ENCODE data around the gene RPL11. TPM values are rescaled to one million over a fixed set of nuclear protein-coding genes. Genes with fewer than 3 reads are reported as not detected.

Gene RPL11
- total and polyA plus RNA-seq, 8 donors, result 255 to 4,094 (median 1,264) TPM

GRCh38 chr1:23657659-23658275, 33.8 kb upstream of the RPL11 start:
- intact Hi-C loops (cut with DNase I; ENCODE audit: low total_unique reads), result no loop called here
- H3K27me3 ChIP-seq, result peaks cover 0 to 13% (median 0%) of the 10 kb centered on the region in 3 donors
- no peaks in the 10 kb centered on the region for H3K9me3 ChIP-seq
- H3K27ac ChIP-seq, result no peak overlapping the region
- DNase-seq, result peak; percentile 54 to 77
- no peaks in the 10 kb centered on the region for H3K4me1 ChIP-seq
- no peaks in the 10 kb centered on the region for H3K36me3 ChIP-seq
- no peak overlapping the region for H3K4me3 ChIP-seq
- WGBS, 5 donors, result 45 to 56% (median 49%) methylated on average over 7 of the region's 7 CpGs
- TF ChIP-seq CTCF (IDR thresholded peaks at IDR 0.05) (peak in 3 of 7 experiments; percentile 52 to 68 (median 66)), POLR2AphosphoS5 (IDR thresholded peaks at IDR 0.05) (no peak), POLR2A (IDR thresholded peaks at IDR 0.05) (no peak)

- no peak for DNase-seq
- no peaks in the 10 kb centered on the region for H3K36me3 ChIP-seq
- intact Hi-C loops (cut with DNase I; ENCODE audit: low total_unique reads), result no loop called here
These were observed 30.9 kb upstream of the RPL11 start for GRCh38 chr1:23660671-23661070.

GRCh38 chr1:23661887-23662286, 29.7 kb upstream of the RPL11 start:
- no peak for TF ChIP-seq POLR2A (IDR thresholded peaks at IDR 0.05)
- TF ChIP-seq EP300 (IDR thresholded peaks at IDR 0.05), result no peak
- no peak for TF ChIP-seq CTCF (IDR thresholded peaks at IDR 0.05)
- TF ChIP-seq POLR2AphosphoS5 (IDR thresholded peaks at IDR 0.05), result no peak
- WGBS, 5 donors, result 63 to 95% (median 76%) methylated on average over 4 of the region's 4 CpGs
- Histone ChIP-seq H3K4me1 (no peaks in the 10 kb centered on the region), H3K9me3 (no peaks in the 10 kb centered on the region), H3K36me3 (no peaks in the 10 kb centered on the region), H3K27ac (no peak overlapping the region), H3K4me3 (no peak overlapping the region), H3K27me3 (peaks cover 0 to 3% (median 0%) of the 10 kb centered on the region in 3 donors)
- no peak for DNase-seq
- intact Hi-C loops (cut with DNase I; ENCODE audit: low total_unique reads), result no loop called here

More at GRCh38 chr1:23660671-23661070, 30.9 kb upstream of the RPL11 start:
- Histone ChIP-seq H3K9me3 (no peaks in the 10 kb centered on the region), H3K4me3 (no peak overlapping the region), H3K27ac (no peak overlapping the region), H3K4me1 (no peaks in the 10 kb centered on the region), H3K27me3 (peaks cover 0 to 8% (median 0%) of the 10 kb centered on the region in 3 donors)
- TF ChIP-seq POLR2AphosphoS5 (IDR thresholded peaks at IDR 0.05), result no peak
- no peak for TF ChIP-seq POLR2A (IDR thresholded peaks at IDR 0.05)
- TF ChIP-seq EP300 (IDR thresholded peaks at IDR 0.05), result no peak
- no peak for TF ChIP-seq CTCF (IDR thresholded peaks at IDR 0.05)
- 79 to 85% (median 83%) methylated on average over 9 of the region's 9 CpGs for WGBS, 5 donors

GRCh38 chr1:23664837-23665795, 26.5 kb upstream of the RPL11 start:
- no peak overlapping the region for H3K27ac ChIP-seq
- intact Hi-C loops (cut with DNase I; ENCODE audit: low total_unique reads), result no loop called here
- TF ChIP-seq POLR2A (IDR thresholded peaks at IDR 0.05), result no peak
- TF ChIP-seq CTCF (IDR thresholded peaks at IDR 0.05), result peak in 1 of 7 experiments; percentile 9
- no peak for TF ChIP-seq POLR2AphosphoS5 (IDR thresholded peaks at IDR 0.05)
- TF ChIP-seq EP300 (IDR thresholded peaks at IDR 0.05), result no peak
- DNase-seq, result peak in 1 of 2 donors; percentile 23
- H3K4me3 ChIP-seq, result no peak overlapping the region
- no peaks in the 10 kb centered on the region for H3K27me3 ChIP-seq
- H3K9me3 ChIP-seq, result no peaks in the 10 kb centered on the region
- no peaks in the 10 kb centered on the region for H3K4me1 ChIP-seq
- no peaks in the 10 kb centered on the region for H3K36me3 ChIP-seq
- WGBS, 5 donors, result 67 to 75% (median 69%) methylated on average over 11 of the region's 11 CpGs
